HG03558 (cell line): Measurements from ENCODE around the gene KCNK5.

Experiments used
- ATAC-seq: cut with Tn5 transposase; IDR thresholded peaks from one replicate; pipeline ENCODE4 v1.9.1; 2021; ENCODE audit warnings: moderate number of reproducible peaks; ENCODE audit not compliant: unreplicated experiment; ENCODE audit errors: extremely low read depth

Gene KCNK5

DNA sequence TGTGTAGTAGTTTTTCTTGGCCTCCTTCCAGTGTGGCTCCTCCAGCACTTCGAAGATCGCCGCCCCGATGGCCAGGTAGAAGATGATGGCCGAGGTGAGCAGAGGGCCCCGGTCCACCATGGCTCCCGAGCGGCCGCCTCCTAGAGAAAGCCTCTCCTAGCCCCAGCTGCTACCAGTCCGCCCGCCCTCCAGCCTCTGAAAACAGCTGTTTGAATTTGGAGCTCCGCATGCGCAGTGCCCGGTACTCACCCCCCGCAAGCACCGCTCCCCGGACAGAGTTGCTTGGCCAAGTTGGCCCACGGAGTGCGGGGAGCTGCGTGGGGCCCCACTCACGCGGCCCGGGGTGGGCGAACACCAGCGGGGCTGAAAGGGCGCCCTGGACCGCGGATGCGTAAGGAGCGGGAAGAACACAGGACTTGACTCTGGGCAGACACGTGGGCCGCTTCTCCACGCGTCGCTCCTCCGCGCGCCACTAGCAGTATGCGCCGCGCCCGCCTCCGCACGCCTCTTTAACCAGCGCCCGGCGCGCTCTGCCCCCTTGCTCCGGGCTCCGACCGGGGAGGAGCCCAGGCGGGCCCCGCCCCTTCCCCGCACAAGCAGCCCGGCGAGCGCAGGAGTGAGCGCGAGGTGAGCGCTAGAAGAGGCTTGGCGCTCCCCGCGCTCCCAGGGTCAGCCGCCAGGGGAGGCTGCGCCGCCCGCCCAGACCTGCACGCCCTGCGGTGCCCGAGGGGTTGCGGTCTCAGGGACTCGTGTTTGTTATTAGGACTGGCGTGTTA lies at the start of gene KCNK5:
Gene KCNK5 (minus strand): TSS at position 484 of the 776 bp plus-strand sequence. CDS start 364 bp downstream, at position 120.
- ATAC-seq = peak; percentile 78

DNA sequence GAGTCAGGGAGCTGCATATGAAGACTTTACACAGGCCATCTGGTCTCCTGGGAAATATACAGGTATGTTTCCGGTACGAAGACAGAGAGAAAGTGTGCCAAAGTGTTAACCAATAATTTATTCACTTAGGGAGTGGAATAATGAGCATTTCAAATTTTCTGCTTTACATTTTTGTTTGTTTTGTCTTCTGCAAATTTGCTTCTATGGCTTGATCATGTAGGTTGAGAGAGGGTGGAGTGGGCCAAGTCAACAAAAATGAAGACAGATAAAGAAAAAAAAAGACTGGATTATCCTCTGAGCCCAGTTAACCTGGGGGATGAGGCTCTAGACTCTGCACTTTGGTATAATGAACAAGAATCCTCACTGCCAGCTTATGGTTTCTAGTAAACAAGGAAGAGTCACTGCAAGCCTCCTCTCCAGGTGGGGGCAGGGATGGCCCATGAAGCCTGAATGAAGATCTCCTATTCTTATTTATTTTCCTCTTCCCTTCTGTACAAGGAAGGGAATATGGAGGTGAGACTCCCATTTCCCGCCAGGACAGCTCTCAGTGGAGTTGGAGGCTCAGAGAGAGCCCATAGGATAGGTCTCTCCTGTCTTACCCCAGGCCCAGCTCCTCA lies 47.2 kb upstream of the KCNK5 start:
- no peak for ATAC-seq

GRCh38 chr6:39274903-39275302 lies 45.6 kb upstream of the KCNK5 start:
- ATAC-seq = no peak

- ATAC-seq = no peak
Observed at GRCh38 chr6:39274471-39274870, 45.2 kb upstream of the KCNK5 start.

- no peak for ATAC-seq
Observed at GRCh38 chr6:39273406-39273821, 44.1 kb upstream of the KCNK5 start.

DNA sequence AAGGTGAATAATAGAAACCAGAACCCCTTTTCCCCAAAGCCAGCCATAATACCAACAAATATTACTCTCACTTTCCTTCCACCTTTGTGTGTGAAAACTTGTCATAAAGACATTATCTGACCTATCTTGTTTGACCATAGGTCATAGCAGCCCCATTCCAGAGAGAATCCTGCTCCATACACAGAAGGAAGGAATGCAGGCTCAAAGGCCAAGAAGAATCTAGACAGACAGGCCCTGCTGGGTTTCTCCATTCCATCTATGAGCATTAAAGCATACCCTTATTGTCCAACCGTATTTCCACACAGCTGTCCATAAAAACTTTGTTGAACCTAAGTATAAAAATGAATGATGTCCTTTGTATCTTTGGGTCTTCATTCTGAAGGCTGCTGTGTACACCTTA lies 40.7 kb upstream of the KCNK5 start:
- no peak for ATAC-seq

DNA sequence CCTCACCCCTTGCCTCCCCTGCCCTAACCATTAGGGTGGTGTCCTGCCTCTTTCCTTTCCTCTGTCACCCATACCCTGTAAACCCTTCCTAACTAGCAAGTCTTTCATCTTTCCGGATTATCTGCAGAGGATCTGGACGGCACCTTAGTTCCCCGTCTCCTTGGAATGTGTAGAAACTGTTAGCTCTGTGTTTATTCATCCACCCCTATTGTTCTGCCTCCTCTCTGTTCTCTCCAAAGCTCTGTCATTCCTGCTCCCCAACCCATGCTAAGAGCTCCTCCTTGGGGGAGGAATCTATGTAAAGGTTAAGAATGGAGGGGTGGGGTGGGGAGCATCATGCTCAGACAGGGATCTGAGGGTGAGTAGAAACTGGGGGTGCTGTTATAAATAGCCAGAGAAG lies 39.4 kb upstream of the KCNK5 start:
- no peak for ATAC-seq

DNA sequence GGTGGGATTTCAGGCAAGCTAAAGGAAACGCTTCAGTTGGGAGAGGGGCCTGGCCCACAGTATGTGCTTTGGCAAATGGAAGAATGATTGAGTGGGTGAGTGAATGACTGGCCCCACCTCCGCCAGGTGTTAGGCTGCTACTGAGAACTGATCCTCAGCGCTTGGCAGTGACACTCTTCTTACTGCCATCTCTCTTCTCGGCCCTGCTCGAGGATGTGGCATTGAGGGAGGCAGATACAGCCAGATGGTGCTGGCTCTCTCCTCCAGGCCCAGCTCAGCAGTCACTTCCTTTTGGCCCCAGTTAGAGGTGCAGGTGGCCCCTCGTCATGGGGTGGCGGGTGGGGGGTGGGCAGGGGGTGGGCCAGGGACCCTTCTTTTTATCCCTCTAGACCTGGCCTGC lies 38.9 kb upstream of the KCNK5 start:
- no peak for ATAC-seq

DNA sequence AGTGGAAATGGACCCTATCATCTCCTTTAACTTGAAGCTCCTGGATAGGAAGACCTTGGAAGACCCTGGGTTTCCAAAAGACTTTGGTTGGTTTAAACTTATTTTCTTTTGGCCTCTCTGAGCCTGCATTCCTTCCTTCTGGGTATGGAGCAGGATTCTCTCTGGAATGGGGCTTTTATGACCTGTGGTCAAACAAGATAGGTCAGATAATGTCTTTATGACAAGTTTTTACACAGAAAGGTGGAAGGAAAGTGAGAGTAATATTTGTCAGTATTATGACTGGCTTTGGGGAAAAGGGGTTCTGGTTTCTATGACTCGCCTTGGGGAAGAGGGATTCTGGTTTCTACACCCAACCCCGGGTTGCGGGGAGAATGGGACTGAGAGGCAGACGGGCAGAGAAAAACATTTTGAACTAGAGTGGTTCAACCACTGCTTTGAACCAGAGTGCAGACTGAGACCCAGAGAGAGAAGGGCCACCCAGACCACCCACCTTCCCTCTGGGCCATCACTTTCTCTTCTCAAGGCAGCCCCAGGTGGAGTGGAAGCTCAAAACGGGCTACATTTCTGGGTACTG lies 37.6 kb upstream of the KCNK5 start:
- no peak for ATAC-seq

- no peak for ATAC-seq
Observed at GRCh38 chr6:39266375-39266774, 37.1 kb upstream of the KCNK5 start.

DNA sequence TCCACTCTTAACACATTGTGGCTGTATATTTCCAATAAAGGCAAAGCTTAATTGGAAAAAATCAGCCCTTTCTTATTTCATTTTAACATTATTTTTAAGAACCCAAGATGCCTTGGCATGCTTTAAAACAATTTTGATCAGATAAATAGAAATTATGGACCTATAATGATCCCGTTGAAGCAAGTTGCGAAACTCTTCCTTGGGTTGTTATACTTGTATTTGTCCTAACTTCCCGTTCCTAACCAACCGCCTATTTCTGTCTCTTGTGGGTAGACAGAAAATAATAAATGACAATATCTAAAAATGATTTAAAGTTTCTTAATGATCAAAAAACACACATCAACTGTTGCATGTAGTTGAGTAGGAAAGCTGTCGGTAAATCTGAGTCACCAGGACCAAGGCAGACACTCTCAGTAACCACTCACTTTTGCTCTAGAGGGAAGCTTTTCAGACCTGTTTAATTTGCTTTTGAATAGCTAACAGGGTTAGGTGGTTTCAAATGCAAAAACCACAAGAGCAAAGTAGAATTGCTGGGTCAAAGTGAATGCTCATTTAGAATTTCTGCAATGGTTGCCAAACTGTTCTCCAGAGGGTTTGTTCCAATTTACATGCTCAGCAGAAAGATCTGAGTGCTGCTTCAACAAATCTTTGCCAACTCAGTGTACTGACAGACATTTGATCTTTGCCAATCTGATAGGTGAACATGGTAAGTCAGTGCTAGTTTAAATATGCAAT lies 34.2 kb upstream of the KCNK5 start:
- ATAC-seq = no peak

GRCh38 chr6:39261751-39262150 lies 32.5 kb upstream of the KCNK5 start:
- no peak for ATAC-seq

DNA sequence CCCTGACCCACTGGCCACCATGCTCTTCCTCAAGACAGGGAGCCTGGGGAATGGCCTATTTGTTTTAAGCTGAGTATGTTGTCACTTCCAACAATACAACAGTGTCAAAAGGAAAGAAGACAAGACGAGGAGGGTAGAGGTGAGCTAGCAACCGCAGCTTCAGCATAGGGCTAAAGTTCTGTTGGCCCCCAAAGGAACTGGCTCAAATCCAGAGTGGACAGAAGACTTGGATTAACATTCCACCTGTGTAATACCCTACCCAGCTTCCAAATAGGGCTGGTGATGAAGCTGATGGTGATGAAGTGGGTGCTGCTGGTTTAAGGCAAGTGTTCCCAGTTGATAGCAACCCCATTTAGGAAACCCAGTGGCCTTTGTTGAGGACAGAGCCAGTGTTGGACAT lies 31.7 kb upstream of the KCNK5 start:
- ATAC-seq = no peak

- no peak for ATAC-seq
Observed at GRCh38 chr6:39260456-39260855, 31.2 kb upstream of the KCNK5 start.

DNA sequence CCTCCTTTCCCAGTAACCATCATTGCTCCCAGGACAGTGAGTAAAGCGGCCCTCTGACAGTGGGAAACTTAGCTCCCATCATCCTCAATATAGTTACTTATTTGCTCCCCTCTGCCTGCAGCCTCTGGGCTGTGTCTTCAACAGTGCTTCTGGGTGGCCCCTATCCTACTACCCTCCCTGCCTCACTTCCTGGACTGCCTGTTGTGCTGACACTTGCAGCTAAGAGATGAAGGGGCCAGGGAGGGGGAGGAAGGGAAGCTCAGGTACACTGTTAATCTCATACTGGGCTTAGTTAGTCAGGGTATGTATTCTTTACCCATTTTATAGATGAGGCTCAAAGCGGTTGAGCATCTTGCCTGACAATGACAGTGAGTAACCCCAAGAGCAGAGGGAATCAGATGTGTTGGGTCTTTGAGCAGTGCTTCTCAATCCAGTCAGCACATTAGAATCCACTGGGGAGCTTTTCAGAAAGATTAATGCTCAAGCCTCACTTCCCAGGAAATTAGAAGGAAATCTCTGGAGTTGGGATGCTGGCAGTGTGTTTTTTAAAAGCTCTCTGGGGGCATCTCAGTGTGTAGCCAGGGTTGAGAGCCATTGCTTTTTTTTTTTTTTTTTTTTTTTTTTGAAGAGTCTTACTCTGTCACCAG lies 27.1 kb upstream of the KCNK5 start:
- ATAC-seq = no peak

GRCh38 chr6:39254999-39255535 lies 25.8 kb upstream of the KCNK5 start:
- ATAC-seq = no peak

GRCh38 chr6:39251406-39251805 lies 22.1 kb upstream of the KCNK5 start:
- no peak for ATAC-seq

DNA sequence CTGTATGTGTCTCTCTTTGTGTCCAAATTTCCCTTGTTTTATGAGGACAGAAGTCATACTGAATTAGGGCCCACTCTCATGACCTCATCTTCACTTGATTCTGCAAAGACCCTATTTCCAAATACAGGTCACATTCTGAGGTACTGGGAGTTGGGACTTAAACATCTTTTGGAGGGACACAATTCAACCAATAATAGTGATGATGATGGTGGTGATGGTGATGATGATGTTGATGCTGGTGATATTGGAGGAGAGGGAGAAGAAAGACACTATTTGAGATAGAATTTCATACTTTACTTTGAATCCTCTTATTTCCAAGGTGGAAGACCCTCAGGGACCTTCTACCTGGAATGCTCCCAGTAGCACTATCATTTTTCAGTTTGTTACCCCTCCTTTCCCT lies 21.2 kb upstream of the KCNK5 start:
- no peak for ATAC-seq

- no peak for ATAC-seq
Observed at GRCh38 chr6:39249278-39249677, 20.0 kb upstream of the KCNK5 start.

DNA sequence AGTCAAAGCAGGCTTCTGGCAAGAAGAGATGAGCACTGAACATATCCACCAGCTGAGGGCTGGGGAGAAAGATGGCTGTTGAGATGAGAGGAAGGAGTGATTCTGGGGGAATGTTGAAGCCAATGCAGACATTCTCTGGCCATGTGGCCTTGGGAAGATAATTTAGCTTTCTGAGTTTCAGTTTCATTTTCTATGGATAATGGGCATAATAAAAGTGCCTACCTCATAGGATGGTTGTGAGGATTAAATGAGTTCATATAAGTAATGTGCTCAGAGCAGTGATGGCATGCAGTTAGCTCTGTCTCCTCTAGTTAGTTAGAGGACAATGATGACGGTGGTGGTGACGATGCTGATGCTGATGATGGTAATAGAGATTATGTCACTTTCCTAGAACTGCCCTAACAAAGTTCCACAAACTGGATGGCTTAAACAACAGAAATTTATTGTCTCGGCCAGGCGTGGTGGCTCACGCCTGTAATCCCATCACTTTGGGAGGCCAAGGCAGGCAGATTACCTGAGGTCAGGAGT lies 18.5 kb upstream of the KCNK5 start:
- no peak for ATAC-seq
